GM12892 (cell line): ENCODE measurements around the gene DAZAP1.

ENCODE experiments used
- POLR2A ChIP-seq: IDR thresholded peaks from 2 replicates; pipeline ENCODE4 v1.6.1; 2011; ENCODE audit warnings: low read depth, low read length, control low read depth
- POLR2AphosphoS5 ChIP-seq: IDR thresholded peaks from 2 replicates; pipeline ENCODE4 v1.6.1; 2011; ENCODE audit warnings: low read depth, low read length, control low read depth
- TAF1 ChIP-seq: IDR thresholded peaks from 2 replicates; pipeline ENCODE4 v1.6.1; 2011; ENCODE audit warnings: low read depth, mild to moderate bottlenecking, control low read depth, low read length, borderline replicate concordance

- no peak for TF ChIP-seq POLR2A
- TF ChIP-seq POLR2AphosphoS5, result no peak
- no peak for TF ChIP-seq TAF1
Measured at GRCh38 chr19:1450735-1451731, 43.6 kb downstream of the DAZAP1 start.
